ENCODE measurements around the gene HOMEZ.
"Not testable (repeated sequence)": the region's sequence is repeated elsewhere in the genome, so short reads cannot be mapped to it uniquely, and the experiment has no call there.

HOMEZ gene

GRCh38 chr14:23228812-23229211 is 57.1 kb downstream of the HOMEZ start:
- no peak for DNase-seq
- H3K4me3 Mint-ChIP-seq = no peak overlapping the region
- H3K9me3 Mint-ChIP-seq = peaks cover 45% of the 10 kb centered on the region
- no peak for TF ChIP-seq CTCF (IDR thresholded peaks at IDR 0.05)
- no peaks in the 10 kb centered on the region for H3K4me1 Mint-ChIP-seq
- H3K36me3 Mint-ChIP-seq (ENCODE audit: low read depth) = peaks cover 10% of the 10 kb centered on the region
- no peak overlapping the region for H3K27ac Mint-ChIP-seq
- peaks cover 3% of the 10 kb centered on the region for H3K27me3 Mint-ChIP-seq (ENCODE audit: low read depth, poor library complexity)

- Mint-ChIP-seq H3K36me3 (ENCODE audit: low read depth) (peaks cover 10% of the 10 kb centered on the region), H3K27ac (no peak overlapping the region), H3K9me3 (peaks cover 50% of the 10 kb centered on the region), H3K27me3 (ENCODE audit: low read depth, poor library complexity) (peaks cover 3% of the 10 kb centered on the region), H3K4me1 (no peaks in the 10 kb centered on the region), H3K4me3 (no peak overlapping the region)
- no peak for TF ChIP-seq CTCF (IDR thresholded peaks at IDR 0.05)
- no peak for DNase-seq
Observed at GRCh38 chr14:23227566-23227965, 58.4 kb downstream of the HOMEZ start.

GRCh38 chr14:23224958-23225357 is 61.0 kb downstream of the HOMEZ start:
- DNase-seq, H3K4me1 Mint-ChIP-seq, H3K27ac Mint-ChIP-seq, H3K4me3 Mint-ChIP-seq: not testable (repeated sequence)
- H3K27me3 Mint-ChIP-seq (ENCODE audit: low read depth, poor library complexity) = peaks cover 12% of the 10 kb centered on the region
- H3K9me3 Mint-ChIP-seq = peaks cover 44% of the 10 kb centered on the region
- peaks cover 10% of the 10 kb centered on the region for H3K36me3 Mint-ChIP-seq (ENCODE audit: low read depth)
